Heart left ventricle (tissue), 16 donors: ENCODE data around the gene KHDC4. TPM values are rescaled to one million over a fixed set of nuclear protein-coding genes. Genes with fewer than 3 reads are reported as not detected.

ENCODE experiments used
- ATAC-seq, 4 donors: fragments of 200-7000 bp; cut with Tn5 transposase; one replicate each; pipeline ENCODE4 v1.9.1; 2020 to 2022; ENCODE audit warnings: moderate library complexity in 4 of 4, mild to moderate bottlenecking in 3 of 4, moderate number of reproducible peaks in 1 of 4
- DNase-seq, 5 donors: peaks; one replicate each; pipeline ENCODE4 v3.0.0-alpha.2; 2020
- H3K27ac ChIP-seq, 12 donors: fragments of 200-600 bp; sonication (generic) in 4 of 12; one replicate each; pipeline versions ENCODE4 v1.5.0 to v1.8.0; 2016 to 2022; ENCODE audit warnings: mild to moderate bottlenecking in 2 of 12
- H3K27me3 ChIP-seq, 9 donors: fragments of 200-600 bp; sonication (generic) in 2 of 9; one replicate each; pipeline versions ENCODE4 v1.5.1 to v1.8.0; 2016 to 2022; ENCODE audit warnings: mild to moderate bottlenecking in 3 of 9
- H3K36me3 ChIP-seq, 9 donors: fragments of 200-600 bp; sonication (generic) in 2 of 9; one replicate each; pipeline versions ENCODE4 v1.5.0 to v1.8.0; 2018 to 2022; ENCODE audit warnings: mild to moderate bottlenecking in 2 of 9
- H3K4me1 ChIP-seq, 12 donors: fragments of 200-600 bp; sonication (generic) in 4 of 12; one replicate each; pipeline versions ENCODE4 v1.5.0 to v1.8.0; 2016 to 2022; ENCODE audit warnings: mild to moderate bottlenecking in 3 of 12
- H3K4me3 ChIP-seq, 12 donors: fragments of 200-600 bp; sonication (generic) in 4 of 12; one replicate each; pipeline versions ENCODE4 v1.5.0 to v1.8.0; 2017 to 2022; ENCODE audit warnings: mild to moderate bottlenecking in 9 of 12, moderate library complexity in 4 of 12
- H3K9me3 ChIP-seq, 12 donors: fragments of 200-600 bp; sonication (generic) in 4 of 12; one replicate each; pipeline versions ENCODE4 v1.5.0 to v1.8.0; 2016 to 2022; ENCODE audit warnings: mild to moderate bottlenecking in 1 of 12
- CTCF ChIP-seq, 12 donors: fragments of 200-600 bp; sonication (generic) in 4 of 12; IDR thresholded peaks; one replicate each; pipeline versions ENCODE4 v1.5.0 to v1.8.0; 2018 to 2022; ENCODE audit warnings: antibody characterized with exemption in 12 of 12, mild to moderate bottlenecking in 5 of 12
- POLR2A ChIP-seq, 2 donors: fragments of 450-650 bp; IDR thresholded peaks; one replicate each; pipeline ENCODE4 v1.6.1; 2017; ENCODE audit warnings: antibody characterized with exemption in 2 of 2, mild to moderate bottlenecking in 2 of 2, moderate library complexity in 2 of 2
- WGBS, 4 donors: extraction: QIAGEN DNeasy Blood & Tissue Kit in 2 of 4; methylation state at CpG; one replicate each; pipeline versions ENCODE4 v1.1.5 to v1.1.7; 2013 to 2018; 5-methylcytosine and 5-hydroxymethylcytosine counted together
- intact Hi-C, 10 donors: fragments of 100-400 bp; cut with DNase I; formaldehyde crosslinking; loops; one replicate each; pipeline versions ENCODE4 v1.11.1 to v1.14.2; 2022
- polyA plus RNA-seq, 2 donors: library from polyadenylated mRNA; stranded (reverse); fragments of 200-250 nt; gene quantifications; one replicate each; pipeline ENCODE4 v1.2.3, GENCODE V29; 2013
- total RNA-seq, 9 donors: library from RNA; depleted of rRNA in 2 of 9; stranded (reverse); fragments of >200 nt in 2 of 9; fragmentation: NEBNext Ultra II Directional in 3 of 9; extraction: Animal tissue kit (Norgen Biotek cat#: 25700) in 3 of 9; gene quantifications; one replicate each; pipeline versions ENCODE4 v1.1.0 to v1.2.4, GENCODE V29; 2016 to 2023
- donor health status: ischemic (EF 13 %, LVEDD 7.1; RV severe dilation, severe dysfunction).
- donor health status: healthy with polysubstance abuse.
- donor health status: DM: no; HTN: yes; CAD: no.
- donor health status: DM: no; HTN: no; CAD: no.
- donor health status: ischemic (EF 25% LVEDD 6.9; RV normal size, moderate dysfunction).
- donor health status: ischemic (EF 25% LVEDD 5.7; RV mildly dilated, moderate dysfunction).
- donor health status: healthy.
- donor health status: DM: yes; HTN: yes; CAD: no.
- donor health status: ischemic (EF 35%, LVEDD 5.7; RV mildly dilated, moderate dysfunction).
- donor health status: nonischemic (EF 11% LVEDD 7.7; RV severe dilation, severe dysfunction).
- donor health status: DM: yes; HTN: yes; CAD: no.
- donor health status: PGD.
- donor health status: ischemic (EF 29% LVEDD 5.4; RV normal size, mild dysfunction).
- donor health status: nonischemic (EF 23%, LVEDD 6.1; RV moderate dilation, normal function).

The KHDC4 gene
- total and polyA plus RNA-seq, 11 donors: 16.9 to 28.0 (median 21.8) TPM

DNA sequence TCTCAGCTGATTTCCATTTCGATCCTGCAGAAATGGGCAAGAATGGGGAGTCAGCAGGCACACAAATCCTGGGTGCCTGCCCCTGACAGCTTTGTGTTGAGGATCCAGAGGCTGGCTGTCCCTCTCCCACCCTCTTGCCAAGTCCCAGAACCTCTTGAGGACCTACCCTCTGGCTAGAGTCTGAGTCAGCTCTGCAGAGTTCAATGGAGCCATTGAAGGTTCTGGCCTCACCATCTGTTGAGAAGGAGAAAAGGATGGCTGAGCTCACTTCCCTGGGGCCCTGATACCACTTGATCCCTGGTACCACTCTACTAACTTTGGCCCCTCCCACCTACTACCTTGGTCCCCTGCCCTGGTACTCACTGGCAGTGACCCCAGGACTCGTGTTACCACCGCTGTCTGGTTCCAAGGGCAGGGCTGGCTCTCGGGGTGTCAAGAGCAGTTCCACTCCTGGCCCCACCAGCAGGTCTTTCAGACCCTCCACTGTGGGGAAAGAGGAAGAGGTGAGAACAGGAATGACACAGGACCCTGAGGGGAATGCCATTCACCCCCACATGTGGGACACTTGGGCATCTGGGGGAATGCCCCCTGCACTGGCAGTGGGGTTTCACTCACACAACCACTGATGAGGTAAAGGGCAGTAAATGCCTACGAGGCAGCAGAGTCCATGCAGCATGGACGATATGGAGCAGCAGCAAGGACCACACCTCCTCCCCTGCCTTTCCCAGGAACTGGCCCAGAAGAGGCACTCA is 17.7 kb upstream of the KHDC4 start:
- H3K4me1 ChIP-seq: peaks cover 0 to 9% (median 0%) of the 10 kb centered on the region in 12 donors
- no peaks in the 10 kb centered on the region for H3K27me3 ChIP-seq
- ATAC-seq (peak in 2 of 4 donors; percentile 8 to 17), DNase-seq (no peak)
- H3K27ac ChIP-seq: no peak overlapping the region
- H3K4me3 ChIP-seq: no peak overlapping the region
- WGBS, 4 donors: 42 to 82% (median 80%) methylated on average over 4 to 6 of the region's 6 CpGs
- H3K36me3 ChIP-seq: peaks cover 8 to 100% (median 99%) of the 10 kb centered on the region in 9 donors
- H3K9me3 ChIP-seq: no peaks in the 10 kb centered on the region
- no peak for TF ChIP-seq CTCF (IDR thresholded peaks at IDR 0.05)
- no peak for TF ChIP-seq POLR2A (IDR thresholded peaks at IDR 0.05)
- intact Hi-C loops: no loop called here

DNA sequence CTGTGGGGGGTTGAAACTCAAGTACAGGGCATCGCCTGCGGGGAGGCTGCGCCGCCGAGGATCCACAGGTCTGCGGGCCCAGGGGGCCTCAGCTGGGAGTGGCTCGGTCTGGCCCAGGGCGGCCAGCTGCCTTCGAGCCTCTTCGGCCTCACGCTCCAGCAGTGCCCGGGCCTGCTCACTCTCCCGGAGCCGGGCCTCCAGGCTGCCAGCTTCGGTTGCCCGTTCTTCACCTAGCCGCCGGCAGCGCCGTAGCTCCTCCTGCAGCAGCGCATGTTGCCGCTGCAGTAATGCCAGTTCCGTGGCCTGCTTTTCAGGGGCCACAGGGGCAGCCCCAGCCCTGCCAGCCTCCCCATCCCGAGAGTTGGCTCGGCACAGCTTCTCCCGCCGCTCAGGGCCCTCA is 16.6 kb upstream of the KHDC4 start:
- Histone ChIP-seq H3K4me1 (peaks cover 0 to 20% (median 0%) of the 10 kb centered on the region in 12 donors), H3K27ac (no peak overlapping the region), H3K4me3 (no peak overlapping the region), H3K9me3 (no peaks in the 10 kb centered on the region), H3K27me3 (no peaks in the 10 kb centered on the region), H3K36me3 (peaks cover 8 to 100% (median 99%) of the 10 kb centered on the region in 9 donors)
- ATAC-seq (no peak), DNase-seq (no peak)
- intact Hi-C loops: no loop called here
- WGBS, 4 donors: 93 to 97% (median 96%) methylated on average over 18 to 27 of the region's 27 CpGs
- TF ChIP-seq POLR2A (IDR thresholded peaks at IDR 0.05) (no peak), CTCF (IDR thresholded peaks at IDR 0.05) (no peak)

DNA sequence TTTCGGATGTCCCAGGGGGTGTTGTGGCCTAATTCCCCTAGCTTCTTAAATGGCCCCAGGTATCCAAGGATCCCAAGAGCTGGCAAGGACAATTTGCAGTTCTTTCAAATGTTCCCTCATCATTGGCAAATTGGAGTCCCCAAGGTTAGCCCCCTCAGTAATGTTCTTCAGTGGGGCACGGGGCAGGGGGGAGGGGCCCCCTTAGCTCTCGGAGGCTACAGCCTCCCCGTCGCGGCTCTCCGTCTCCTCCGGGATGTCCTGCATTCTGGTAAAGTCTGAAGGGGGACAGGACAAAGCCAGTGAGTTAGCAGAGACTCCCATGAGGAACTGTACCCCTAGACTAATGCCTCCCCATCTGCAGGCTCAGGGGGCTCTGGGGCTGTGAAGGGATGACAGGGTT is 13.5 kb upstream of the KHDC4 start:
- H3K27me3 ChIP-seq: no peaks in the 10 kb centered on the region
- no peak overlapping the region for H3K4me3 ChIP-seq
- peak overlapping the region in 1 of 12 donors; percentile 64 for H3K27ac ChIP-seq
- intact Hi-C loops: loop anchor here in 1 of 10 donors (10.0 kb wide), 1 partner anchor 107 kb away; the partner anchor contains the start of genes LAMTOR2 and UBQLN4
- no peaks in the 10 kb centered on the region for H3K9me3 ChIP-seq
- peaks cover 0 to 48% (median 3%) of the 10 kb centered on the region in 12 donors for H3K4me1 ChIP-seq
- WGBS, 4 donors: 81 to 88% (median 85%) methylated on average over 8 of the region's 8 CpGs
- DNase-seq (no peak), ATAC-seq (no peak)
- no peak for TF ChIP-seq CTCF (IDR thresholded peaks at IDR 0.05)
- TF ChIP-seq POLR2A (IDR thresholded peaks at IDR 0.05): no peak
- H3K36me3 ChIP-seq: peaks cover 7 to 74% (median 69%) of the 10 kb centered on the region in 9 donors

GRCh38 chr1:155947292-155947691 is 13.1 kb upstream of the KHDC4 start:
- Histone ChIP-seq H3K27me3 (no peaks in the 10 kb centered on the region), H3K9me3 (no peaks in the 10 kb centered on the region), H3K27ac (peak overlapping the region in 1 of 12 donors; percentile 64), H3K36me3 (peaks cover 3 to 69% (median 65%) of the 10 kb centered on the region in 9 donors), H3K4me1 (peaks cover 0 to 52% (median 8%) of the 10 kb centered on the region in 12 donors), H3K4me3 (no peak overlapping the region)
- 67 to 77% (median 72%) methylated on average over 4 of the region's 4 CpGs for WGBS, 4 donors
- DNase-seq (no peak), ATAC-seq (no peak)
- TF ChIP-seq POLR2A (IDR thresholded peaks at IDR 0.05): no peak
- no peak for TF ChIP-seq CTCF (IDR thresholded peaks at IDR 0.05)
- intact Hi-C loops: loop anchor here in 1 of 10 donors (10.0 kb wide), 1 partner anchor 108 kb away; the partner anchor contains the start of genes LAMTOR2 and UBQLN4
